Peyer's patch (tissue), 4 donors: ENCODE measurements around the gene MYO1F. TPM values are rescaled to one million over a fixed set of nuclear protein-coding genes. Genes with fewer than 3 reads are reported as not detected.

Experiments
- DNase-seq, 3 donors: peaks; one replicate each; pipeline ENCODE4 v3.0.0-alpha.2; 2017 to 2019
- H3K27ac ChIP-seq, 4 donors: fragments of 200-600 bp; sonication (generic); one replicate each; pipeline ENCODE4 v1.5.1; 2016 to 2019
- H3K27me3 ChIP-seq, 2 donors: fragments of 200-600 bp; sonication (generic); one replicate each; pipeline ENCODE4 v1.5.1; 2019
- H3K36me3 ChIP-seq, 3 donors: fragments of 200-600 bp; sonication (generic); one replicate each; pipeline ENCODE4 v1.5.1; 2016 to 2019
- H3K4me1 ChIP-seq, 4 donors: fragments of 200-600 bp; sonication (generic); one replicate each; pipeline ENCODE4 v1.5.1; 2016 to 2019
- H3K4me3 ChIP-seq, 4 donors: fragments of 200-600 bp; sonication (generic); 1 replicate in 3 of 4; 2 replicates in 1 of 4; pipeline ENCODE4 v1.5.1; 2016 to 2019; ENCODE audit warnings: mild to moderate bottlenecking in 1 of 4
- H3K9me3 ChIP-seq, 4 donors: fragments of 200-600 bp; sonication (generic); one replicate each; pipeline ENCODE4 v1.5.1; 2016 to 2019; ENCODE audit warnings: mild to moderate bottlenecking in 1 of 4
- CTCF ChIP-seq, 6 experiments: fragments of 450-650 bp in 4 of 6; fragments of 200-600 bp in 2 of 6; sonication (generic) in 1 of 6; IDR thresholded peaks; one replicate each; pipeline ENCODE4 v1.5.1; 2017 to 2019; ENCODE audit warnings: antibody characterized with exemption in 6 of 6, mild to moderate bottlenecking in 3 of 6, moderate library complexity in 1 of 6
- POLR2A ChIP-seq, 2 donors: fragments of 450-650 bp; IDR thresholded peaks; one replicate each; pipeline ENCODE4 v1.5.1; 2017; ENCODE audit warnings: antibody characterized with exemption in 2 of 2, mild to moderate bottlenecking in 2 of 2, moderate library complexity in 2 of 2
- total RNA-seq, 4 donors: library from RNA; depleted of rRNA; stranded (reverse); fragments of >200 nt; gene quantifications; one replicate each; pipeline ENCODE4 v1.1.0, GENCODE V29; 2016

MYO1F gene
- total RNA-seq, 4 donors from 2014 or later, result 10.8 to 168 (median 22.1) TPM

- H3K27me3 ChIP-seq, result no peaks in the 10 kb centered on the region
- H3K4me1 ChIP-seq, result peaks cover 0 to 4% (median 0%) of the 10 kb centered on the region in 4 donors
- no peaks in the 10 kb centered on the region for H3K9me3 ChIP-seq
- TF ChIP-seq POLR2A (IDR thresholded peaks at IDR 0.05), result no peak
- TF ChIP-seq CTCF (IDR thresholded peaks at IDR 0.05), result no peak
- no peak for DNase-seq
- H3K27ac ChIP-seq, result no peak overlapping the region
- no peaks in the 10 kb centered on the region for H3K36me3 ChIP-seq
- no peak overlapping the region for H3K4me3 ChIP-seq
These were observed 78.0 kb downstream of the MYO1F start for GRCh38 chr19:8499048-8499833.

GRCh38 chr19:8498295-8498694 is 78.9 kb downstream of the MYO1F start:
- no peak overlapping the region for H3K4me3 ChIP-seq
- H3K4me1 ChIP-seq, result peaks cover 0 to 4% (median 0%) of the 10 kb centered on the region in 4 donors
- H3K36me3 ChIP-seq, result no peaks in the 10 kb centered on the region
- no peaks in the 10 kb centered on the region for H3K9me3 ChIP-seq
- no peak for DNase-seq
- H3K27ac ChIP-seq, result no peak overlapping the region
- H3K27me3 ChIP-seq, result no peaks in the 10 kb centered on the region
- TF ChIP-seq CTCF (IDR thresholded peaks at IDR 0.05), result no peak
- TF ChIP-seq POLR2A (IDR thresholded peaks at IDR 0.05), result no peak

GRCh38 chr19:8494158-8494557 is 83.1 kb downstream of the MYO1F start:
- TF ChIP-seq CTCF (IDR thresholded peaks at IDR 0.05) (no peak), POLR2A (IDR thresholded peaks at IDR 0.05) (no peak)
- peaks cover 0 to 4% (median 0%) of the 10 kb centered on the region in 4 donors for H3K4me1 ChIP-seq
- no peak overlapping the region for H3K27ac ChIP-seq
- DNase-seq, result no peak
- H3K36me3 ChIP-seq, result peaks cover 0 to 9% (median 0%) of the 10 kb centered on the region in 3 donors
- H3K27me3 ChIP-seq, result no peaks in the 10 kb centered on the region
- no peak overlapping the region for H3K4me3 ChIP-seq
- no peaks in the 10 kb centered on the region for H3K9me3 ChIP-seq

- TF ChIP-seq CTCF (IDR thresholded peaks at IDR 0.05) (peak in 1 of 6 experiments; percentile 8), POLR2A (IDR thresholded peaks at IDR 0.05) (no peak)
- Histone ChIP-seq H3K4me3 (no peak overlapping the region), H3K27me3 (no peaks in the 10 kb centered on the region), H3K9me3 (no peaks in the 10 kb centered on the region), H3K27ac (no peak overlapping the region), H3K4me1 (peaks cover 0 to 11% (median 4%) of the 10 kb centered on the region in 4 donors), H3K36me3 (peaks cover 0 to 34% (median 0%) of the 10 kb centered on the region in 3 donors)
- DNase-seq, result no peak
These were observed 85.7 kb downstream of the MYO1F start for GRCh38 chr19:8491574-8491973.

- Histone ChIP-seq H3K27ac (no peak overlapping the region), H3K36me3 (peaks cover 0 to 41% (median 0%) of the 10 kb centered on the region in 3 donors), H3K4me3 (no peak overlapping the region), H3K27me3 (no peaks in the 10 kb centered on the region), H3K4me1 (peaks cover 0 to 13% (median 4%) of the 10 kb centered on the region in 4 donors), H3K9me3 (no peaks in the 10 kb centered on the region)
- TF ChIP-seq CTCF (IDR thresholded peaks at IDR 0.05) (no peak), POLR2A (IDR thresholded peaks at IDR 0.05) (no peak)
- no peak for DNase-seq
These were observed 86.4 kb downstream of the MYO1F start for GRCh38 chr19:8490873-8491272.
